Sigmoid colon (tissue), 7 donors: ENCODE measurements around the gene NRDE2. TPM values are rescaled to one million over a fixed set of nuclear protein-coding genes. Genes with fewer than 3 reads are reported as not detected.

Source experiments
- DNase-seq: peaks from one replicate; pipeline ENCODE4 v3.0.0-alpha.2; 2019
- H3K27ac ChIP-seq, 4 donors: fragments of 200-600 bp; sonication (generic); one replicate each; pipeline ENCODE4 v1.5.1; 2016 to 2019; ENCODE audit warnings: mild to moderate bottlenecking in 1 of 4
- H3K27me3 ChIP-seq, 3 donors: fragments of 200-600 bp; sonication (generic); one replicate each; pipeline ENCODE4 v1.5.1; 2019; ENCODE audit warnings: mild to moderate bottlenecking in 1 of 3
- H3K36me3 ChIP-seq, 4 donors: fragments of 200-600 bp; sonication (generic); one replicate each; pipeline ENCODE4 v1.5.1; 2016 to 2019
- H3K4me1 ChIP-seq, 4 donors: fragments of 200-600 bp; sonication (generic); one replicate each; pipeline ENCODE4 v1.5.1; 2017 to 2019
- H3K4me3 ChIP-seq, 4 donors: fragments of 200-600 bp; sonication (generic); one replicate each; pipeline ENCODE4 v1.5.1; 2017 to 2019; ENCODE audit warnings: mild to moderate bottlenecking in 2 of 4, moderate library complexity in 1 of 4
- H3K9me3 ChIP-seq, 4 donors: fragments of 200-600 bp in 3 of 4; sonication (generic) in 3 of 4; one replicate each; pipeline versions ENCODE4 v1.5.1 to v1.6.1; 2013 to 2019
- EP300 ChIP-seq, 4 donors: sonication (generic); formaldehyde crosslinking; IDR thresholded peaks; one replicate each; pipeline ENCODE4 v1.6.1; 2017; ENCODE audit warnings: antibody characterized with exemption in 4 of 4
- POLR2A ChIP-seq, 2 donors: fragments of 450-650 bp; IDR thresholded peaks; one replicate each; pipeline ENCODE4 v1.6.1; 2016; ENCODE audit warnings: antibody characterized with exemption in 2 of 2, mild to moderate bottlenecking in 2 of 2, moderate library complexity in 2 of 2
- POLR2AphosphoS5 ChIP-seq, 4 donors: sonication (generic); formaldehyde crosslinking; IDR thresholded peaks; one replicate each; pipeline ENCODE4 v1.6.1; 2017; ENCODE audit warnings: antibody characterized with exemption in 4 of 4
- WGBS, 2 donors: extraction: QIAGEN DNeasy Blood & Tissue Kit; methylation state at CpG; one replicate each; pipeline ENCODE4 v1.1.7; 2013; 5-methylcytosine and 5-hydroxymethylcytosine counted together
- intact Hi-C: fragments of 100-400 bp; cut with DNase I; formaldehyde crosslinking; loops from one replicate; pipeline ENCODE4 v1.15.1; 2023
- polyA plus RNA-seq, 3 donors: library from polyadenylated mRNA; stranded (reverse); fragments of 200-250 nt; gene quantifications; one replicate each; pipeline ENCODE4 v1.2.3, GENCODE V29; 2013
- total RNA-seq, 4 donors: library from RNA; depleted of rRNA; stranded (reverse); fragments of >200 nt; gene quantifications; one replicate each; pipeline ENCODE4 v1.1.0, GENCODE V29; 2016
- TF ChIP-seq, protein P1 (sequence below), 4 experiments: fragments of 450-650 bp in 3 of 4; fragments of 200-600 bp in 1 of 4; IDR thresholded peaks; one replicate each; pipeline ENCODE4 v1.5.1; 2016 to 2019; ENCODE audit warnings: antibody characterized with exemption in 4 of 4, mild to moderate bottlenecking in 3 of 4, moderate library complexity in 2 of 4
- donor health status: healthy with polysubstance abuse.
- donor health status: Bipolar disorder and iron deficiency.
- donor health status: healthy.

Gene NRDE2
- total and polyA plus RNA-seq, 7 donors: 4.8 to 25.2 (median 12.5) TPM

DNA sequence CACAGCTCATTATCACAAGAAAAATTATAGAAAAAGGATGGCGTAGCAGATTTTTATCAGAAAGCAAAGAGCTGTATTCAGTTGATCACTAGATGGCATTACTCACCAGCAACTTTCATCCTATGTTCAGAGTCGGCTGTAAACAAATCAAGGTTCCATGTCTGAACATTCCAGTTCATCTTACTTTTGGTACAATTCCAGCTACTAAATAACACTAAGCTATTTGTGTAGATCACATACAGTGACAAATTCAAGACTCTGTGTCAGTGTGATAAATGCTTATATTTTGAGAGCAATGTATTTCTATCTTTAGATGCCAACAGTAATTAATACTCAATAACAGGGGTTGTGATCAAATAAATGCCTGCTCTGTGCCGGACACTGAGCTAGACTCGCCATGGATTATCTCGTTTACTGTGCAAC is 30.1 kb downstream of the NRDE2 start:
- H3K4me3 ChIP-seq: no peak overlapping the region
- H3K36me3 ChIP-seq: peaks cover 0 to 47% (median 14%) of the 10 kb centered on the region in 4 donors
- 41 to 66% methylated on average over 5 of the region's 5 CpGs for WGBS, 2 donors
- DNase-seq: no peak
- intact Hi-C loops: loop anchor here (1.0 to 10.0 kb wide), 6 partner anchors 81 to 515 kb away; partner anchors contain the start of genes CALM1 and TTC7B
- H3K4me1 ChIP-seq: peaks cover 0 to 17% (median 16%) of the 10 kb centered on the region in 4 donors
- peak overlapping the region; percentile 61 to 75 (median 72) for H3K27ac ChIP-seq
- TF ChIP-seq EP300 (IDR thresholded peaks at IDR 0.05): no peak
- TF ChIP-seq, protein P1, sequence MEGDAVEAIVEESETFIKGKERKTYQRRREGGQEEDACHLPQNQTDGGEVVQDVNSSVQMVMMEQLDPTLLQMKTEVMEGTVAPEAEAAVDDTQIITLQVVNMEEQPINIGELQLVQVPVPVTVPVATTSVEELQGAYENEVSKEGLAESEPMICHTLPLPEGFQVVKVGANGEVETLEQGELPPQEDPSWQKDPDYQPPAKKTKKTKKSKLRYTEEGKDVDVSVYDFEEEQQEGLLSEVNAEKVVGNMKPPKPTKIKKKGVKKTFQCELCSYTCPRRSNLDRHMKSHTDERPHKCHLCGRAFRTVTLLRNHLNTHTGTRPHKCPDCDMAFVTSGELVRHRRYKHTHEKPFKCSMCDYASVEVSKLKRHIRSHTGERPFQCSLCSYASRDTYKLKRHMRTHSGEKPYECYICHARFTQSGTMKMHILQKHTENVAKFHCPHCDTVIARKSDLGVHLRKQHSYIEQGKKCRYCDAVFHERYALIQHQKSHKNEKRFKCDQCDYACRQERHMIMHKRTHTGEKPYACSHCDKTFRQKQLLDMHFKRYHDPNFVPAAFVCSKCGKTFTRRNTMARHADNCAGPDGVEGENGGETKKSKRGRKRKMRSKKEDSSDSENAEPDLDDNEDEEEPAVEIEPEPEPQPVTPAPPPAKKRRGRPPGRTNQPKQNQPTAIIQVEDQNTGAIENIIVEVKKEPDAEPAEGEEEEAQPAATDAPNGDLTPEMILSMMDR (IDR thresholded peaks at IDR 0.05): peak; percentile 34 to 66 (median 46)
- peak in 3 of 4 donors; percentile 32 to 59 (median 37) for TF ChIP-seq POLR2AphosphoS5 (IDR thresholded peaks at IDR 0.05)
- TF ChIP-seq POLR2A (IDR thresholded peaks at IDR 0.05): no peak
- H3K27me3 ChIP-seq: no peaks in the 10 kb centered on the region
- H3K9me3 ChIP-seq: no peaks in the 10 kb centered on the region

DNA sequence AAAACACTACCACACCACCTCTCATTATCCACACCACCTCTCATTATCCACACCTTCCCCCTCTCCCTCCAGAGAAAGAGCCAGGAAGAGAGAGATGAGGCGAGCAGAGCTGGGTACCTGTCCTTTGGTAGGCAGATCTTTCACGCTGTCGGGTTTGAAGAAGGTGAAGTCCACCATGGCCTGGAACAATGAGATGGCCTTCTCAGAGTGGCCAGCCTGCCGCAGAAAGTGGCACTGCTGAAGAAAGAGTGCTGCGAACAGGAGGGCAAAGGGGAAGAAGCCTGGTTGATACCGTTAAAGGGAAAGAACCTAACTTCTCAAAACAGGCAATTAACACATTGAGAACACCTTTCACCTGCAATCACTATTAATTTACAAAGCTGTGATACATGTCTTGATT is 30.6 kb downstream of the NRDE2 start:
- no peak for TF ChIP-seq EP300 (IDR thresholded peaks at IDR 0.05)
- TF ChIP-seq, protein P1 (IDR thresholded peaks at IDR 0.05): no peak
- no peak for TF ChIP-seq POLR2A (IDR thresholded peaks at IDR 0.05)
- no peak for TF ChIP-seq POLR2AphosphoS5 (IDR thresholded peaks at IDR 0.05)
- intact Hi-C loops: loop anchor here (1.0 to 10.0 kb wide), 6 partner anchors 81 to 516 kb away; partner anchors contain the start of genes CALM1 and TTC7B
- 80 to 85% methylated on average over 6 of the region's 6 CpGs for WGBS, 2 donors
- no peak for DNase-seq
- Histone ChIP-seq H3K36me3 (peaks cover 0 to 52% (median 14%) of the 10 kb centered on the region in 4 donors), H3K27me3 (no peaks in the 10 kb centered on the region), H3K4me1 (peaks cover 0 to 22% (median 19%) of the 10 kb centered on the region in 4 donors), H3K27ac (peak overlapping the region; percentile 61 to 75 (median 72)), H3K4me3 (no peak overlapping the region), H3K9me3 (no peaks in the 10 kb centered on the region)

DNA sequence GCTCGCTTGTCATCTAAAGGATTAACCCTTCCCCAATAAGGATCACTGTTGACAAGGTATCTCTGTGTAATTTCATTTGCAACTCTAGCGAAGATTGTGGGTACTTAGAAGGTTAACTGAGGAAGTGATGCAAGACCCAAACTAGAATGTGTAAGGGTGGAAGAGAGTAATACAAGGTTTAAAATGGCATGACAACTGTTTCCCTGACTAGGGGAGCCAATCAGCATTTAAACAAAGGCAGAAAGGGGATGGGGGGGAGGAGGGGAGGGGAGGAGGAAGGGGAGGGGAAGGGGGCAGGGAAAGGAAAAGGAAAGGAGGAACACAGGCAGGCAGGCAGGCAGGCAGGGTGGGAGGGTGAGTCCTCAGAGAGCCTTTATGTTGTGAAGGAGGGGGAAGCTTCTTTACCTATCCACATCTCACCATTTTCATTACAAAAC is 31.1 kb downstream of the NRDE2 start:
- TF ChIP-seq, protein P1 (IDR thresholded peaks at IDR 0.05): no peak
- no peak for TF ChIP-seq POLR2A (IDR thresholded peaks at IDR 0.05)
- no peak for TF ChIP-seq EP300 (IDR thresholded peaks at IDR 0.05)
- no peak for TF ChIP-seq POLR2AphosphoS5 (IDR thresholded peaks at IDR 0.05)
- no peaks in the 10 kb centered on the region for H3K27me3 ChIP-seq
- peak overlapping the region; percentile 61 to 75 (median 72) for H3K27ac ChIP-seq
- no peak for DNase-seq
- no peaks in the 10 kb centered on the region for H3K9me3 ChIP-seq
- WGBS, 2 donors: 88 to 92% methylated on average over 2 of the region's 2 CpGs
- H3K4me3 ChIP-seq: no peak overlapping the region
- intact Hi-C loops: loop anchor here (1.0 to 10.0 kb wide), 6 partner anchors 82 to 516 kb away; partner anchors contain the start of genes CALM1 and TTC7B
- peaks cover 0 to 27% (median 19%) of the 10 kb centered on the region in 4 donors for H3K4me1 ChIP-seq
- H3K36me3 ChIP-seq: peaks cover 0 to 49% (median 14%) of the 10 kb centered on the region in 4 donors

DNA sequence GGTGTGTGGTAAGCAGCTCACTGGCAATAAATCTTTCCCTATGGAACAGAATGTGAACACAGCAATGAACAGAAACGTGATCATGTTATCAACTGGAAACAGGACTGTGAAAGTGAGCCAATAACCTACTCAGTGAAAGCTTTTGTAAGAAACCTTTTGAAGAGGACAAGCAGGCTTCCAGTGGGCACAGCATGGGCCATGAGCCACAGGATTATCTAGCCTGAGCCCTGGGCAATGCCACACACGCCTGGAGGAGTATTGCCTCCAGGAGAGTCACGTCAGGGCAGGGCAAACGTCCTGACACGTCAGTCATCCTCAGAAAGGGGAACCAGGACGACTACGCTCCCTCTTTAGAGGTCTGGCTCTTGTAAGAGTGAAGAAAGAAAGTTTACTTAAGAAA is 32.3 kb downstream of the NRDE2 start:
- peaks cover 0 to 52% (median 13%) of the 10 kb centered on the region in 4 donors for H3K36me3 ChIP-seq
- H3K4me1 ChIP-seq: peaks cover 0 to 27% (median 19%) of the 10 kb centered on the region in 4 donors
- H3K27ac ChIP-seq: peak overlapping the region in 2 of 4 donors; percentile 5 to 75
- no peaks in the 10 kb centered on the region for H3K9me3 ChIP-seq
- no peak for DNase-seq
- WGBS, 2 donors: 71 to 86% methylated on average over 7 of the region's 7 CpGs
- no peaks in the 10 kb centered on the region for H3K27me3 ChIP-seq
- intact Hi-C loops: no loop called here
- TF ChIP-seq POLR2AphosphoS5 (IDR thresholded peaks at IDR 0.05) (no peak), EP300 (IDR thresholded peaks at IDR 0.05) (no peak), POLR2A (IDR thresholded peaks at IDR 0.05) (no peak)
- TF ChIP-seq, protein P1 (IDR thresholded peaks at IDR 0.05): no peak
- no peak overlapping the region for H3K4me3 ChIP-seq
